H1 (cell line): Measurements from ENCODE around the gene CCDC182. TPM values are rescaled to one million over a fixed set of nuclear protein-coding genes. Genes with fewer than 3 reads are reported as not detected.

Experiments used
- CTCF ChIA-PET: fragments of 300-600 bp; sonication (Branson Sonifier 250); formaldehyde crosslinking; loops from one replicate; lab custom pipeline; 2021; ENCODE audit not compliant: partially characterized antibody; lab: Charles Lee
- POLR2A ChIA-PET: fragments of 300-600 bp; sonication (Branson Sonifier 250); formaldehyde crosslinking; loops from one replicate; lab custom pipeline; 2021; ENCODE audit warnings: inconsistent platforms; ENCODE audit not compliant: partially characterized antibody; lab: Charles Lee
- DNase-seq, 2 experiments: peaks; one replicate each; pipeline versions ENCODE4 v3.0.0 to v3.0.0-alpha.2; 2010 to 2022; ENCODE audit warnings: low spot score in 2 of 2, low read depth in 1 of 2, mixed read lengths in 1 of 2
- FAIRE-seq: peaks from 2 replicates; lab custom pipeline; 2011; peaks lifted over from hg19 to GRCh38; lab: Jason Lieb, UNC
- H2AFZ ChIP-seq: 2 replicates; pipeline ENCODE4 v1.8.1; 2012; ENCODE audit warnings: low read length, inconsistent platforms
- H2AK5ac ChIP-seq: 2 replicates; pipeline ENCODE4 v1.6.1; 2013; ENCODE audit warnings: low read depth, low read length
- H2BK120ac ChIP-seq: replicated peaks from 2 replicates; pipeline ENCODE3; 2013; ENCODE audit warnings: low read depth, low read length, inconsistent platforms
- H2BK12ac ChIP-seq: 2 replicates; pipeline ENCODE4 v1.6.1; 2013; ENCODE audit warnings: low read depth, low read length
- H2BK15ac ChIP-seq: 2 replicates; pipeline ENCODE4 v1.6.1; 2013; ENCODE audit warnings: low read length
- H2BK20ac ChIP-seq: 2 replicates; pipeline ENCODE4 v1.6.1; 2013; ENCODE audit warnings: low read length
- H2BK5ac ChIP-seq: 2 replicates; pipeline ENCODE4 v1.6.1; 2013; ENCODE audit warnings: low read depth, low read length
- H3K14ac ChIP-seq: 2 replicates; pipeline ENCODE4 v1.6.1; 2013; ENCODE audit warnings: inconsistent platforms; ENCODE audit not compliant: insufficient read length
- H3K18ac ChIP-seq: 2 replicates; pipeline ENCODE4 v1.6.1; 2013; ENCODE audit warnings: low read length; ENCODE audit errors: extremely low read depth
- H3K23ac ChIP-seq: 2 replicates; pipeline ENCODE4 v1.6.1; 2013; ENCODE audit warnings: inconsistent platforms; ENCODE audit not compliant: insufficient read length
- H3K23me2 ChIP-seq: 2 replicates; pipeline ENCODE4 v1.6.1; 2013; ENCODE audit warnings: low read depth, low read length
- H3K27ac ChIP-seq: 2 replicates; pipeline ENCODE4 v1.6.1; 2011; ENCODE audit warnings: low read depth, low read length, inconsistent platforms
- H3K27me3 ChIP-seq, 4 experiments: replicated peaks in 1 of 4; 1 replicate in 1 of 4; 2 replicates in 3 of 4; pipeline versions ENCODE4 v1.6.1 to v1.8.1; 2011 to 2013; ENCODE audit warnings: low read length in 3 of 4, mild to moderate bottlenecking in 3 of 4, inconsistent platforms in 2 of 4, mixed read lengths in 2 of 4, moderate library complexity in 1 of 4; ENCODE audit not compliant: control insufficient read depth in 3 of 4, insufficient read depth in 3 of 4; ENCODE audit errors: extremely low read depth in 1 of 4
- H3K36me3 ChIP-seq, 4 experiments: 2 replicates each; pipeline versions ENCODE4 v1.6.1 to v1.8.1; 2011 to 2013; ENCODE audit warnings: mild to moderate bottlenecking in 4 of 4, low read length in 3 of 4, moderate library complexity in 2 of 4, control low read depth in 1 of 4, inconsistent platforms in 1 of 4; ENCODE audit not compliant: insufficient read depth in 4 of 4, control insufficient read depth in 2 of 4
- H3K4ac ChIP-seq: replicated peaks from 2 replicates; pipeline ENCODE3; 2013; ENCODE audit warnings: low read length, low read depth, mixed read lengths, inconsistent platforms; ENCODE audit not compliant: insufficient read length
- H3K4me1 ChIP-seq, 4 experiments: replicated peaks in 1 of 4; 1 replicate in 1 of 4; 2 replicates in 3 of 4; pipeline versions ENCODE4 v1.6.1 to v1.8.1; 2011 to 2013; ENCODE audit warnings: low read length in 3 of 4, inconsistent platforms in 2 of 4, mixed read lengths in 1 of 4; ENCODE audit not compliant: insufficient read depth in 4 of 4, control insufficient read depth in 3 of 4
- H3K4me2 ChIP-seq, 2 experiments: 2 replicates each; pipeline versions ENCODE4 v1.6.1 to v1.8.1; 2011 to 2013; ENCODE audit warnings: low read depth in 2 of 2, low read length in 2 of 2, control low read depth in 1 of 2, inconsistent platforms in 1 of 2, mild to moderate bottlenecking in 1 of 2; ENCODE audit not compliant: insufficient read depth in 1 of 2
- H3K4me3 ChIP-seq, 4 experiments: fragments of 200-600, 300-600 bp in 1 of 4; sonication (generic), shearing (Covaris generic), sonication (Bioruptor Twin) in 1 of 4; 2 replicates each; pipeline versions ENCODE4 v1.5.1 to v1.8.1; 2011 to 2016; ENCODE audit warnings: low read length in 4 of 4, low read depth in 3 of 4, control low read depth in 2 of 4, inconsistent platforms in 2 of 4, mild to moderate bottlenecking in 2 of 4, mixed read lengths in 1 of 4, moderate library complexity in 1 of 4; ENCODE audit not compliant: insufficient read depth in 2 of 4; ENCODE audit errors: extremely low read depth in 1 of 4
- H3K56ac ChIP-seq: replicated peaks from 2 replicates; pipeline ENCODE3; 2013; ENCODE audit warnings: low read depth, mild to moderate bottlenecking, mixed read lengths, low read length, inconsistent platforms; ENCODE audit not compliant: insufficient read length
- H3K79me1 ChIP-seq: 2 replicates; pipeline ENCODE4 v1.6.1; 2013; ENCODE audit warnings: low read depth, low read length, control low read depth
- H3K79me2 ChIP-seq, 2 experiments: 2 replicates each; pipeline versions ENCODE4 v1.6.1 to v1.8.1; 2012 to 2013; ENCODE audit warnings: low read length in 2 of 2, mild to moderate bottlenecking in 2 of 2, inconsistent platforms in 1 of 2; ENCODE audit not compliant: insufficient read depth in 2 of 2, control insufficient read depth in 1 of 2
- H3K9ac ChIP-seq, 4 experiments: replicated peaks in 1 of 4; 1 replicate in 1 of 4; 2 replicates in 3 of 4; pipeline versions ENCODE4 v1.6.1 to v1.8.1; 2011 to 2013; ENCODE audit warnings: low read depth in 3 of 4, low read length in 3 of 4, control low read depth in 2 of 4, mild to moderate bottlenecking in 2 of 4, moderate library complexity in 2 of 4, inconsistent platforms in 1 of 4; ENCODE audit errors: extremely low read depth in 1 of 4
- H3K9me3 ChIP-seq, 2 experiments: 2 replicates each; pipeline versions ENCODE4 v1.6.1 to v1.8.1; 2012 to 2013; ENCODE audit warnings: mild to moderate bottlenecking in 2 of 2, moderate library complexity in 2 of 2, control low read depth in 1 of 2, inconsistent platforms in 1 of 2, low read depth in 1 of 2, low read length in 1 of 2, mixed read lengths in 1 of 2; ENCODE audit not compliant: insufficient read depth in 2 of 2
- H4K20me1 ChIP-seq, 2 experiments: replicated peaks in 1 of 2; 2 replicates each; pipeline versions ENCODE3 to v1.8.1; 2011 to 2013; ENCODE audit warnings: inconsistent platforms in 2 of 2, low read length in 2 of 2, mild to moderate bottlenecking in 1 of 2; ENCODE audit not compliant: insufficient read depth in 2 of 2, control insufficient read depth in 1 of 2
- H4K5ac ChIP-seq: 2 replicates; pipeline ENCODE4 v1.6.1; 2013; ENCODE audit warnings: low read length, low read depth, mixed read lengths, inconsistent platforms; ENCODE audit not compliant: insufficient read length
- H4K8ac ChIP-seq: 2 replicates; pipeline ENCODE4 v1.8.0; 2013; ENCODE audit warnings: mild to moderate bottlenecking, moderate library complexity, low read length, inconsistent platforms; ENCODE audit not compliant: insufficient read depth; ENCODE audit errors: extremely low read depth
- H4K91ac ChIP-seq: replicated peaks from 2 replicates; pipeline ENCODE3; 2013; ENCODE audit warnings: low read length, mixed read lengths, inconsistent platforms; ENCODE audit not compliant: insufficient read length
- CTBP2 ChIP-seq: IDR thresholded peaks from 2 replicates; pipeline ENCODE4 v1.7.0; 2011; ENCODE audit warnings: borderline replicate concordance, mild to moderate bottlenecking, moderate library complexity, mixed read lengths, low read length; ENCODE audit not compliant: insufficient read depth, insufficient read length
- E2F6 ChIP-seq: IDR thresholded peaks from 2 replicates; pipeline ENCODE4 v1.6.1; 2012; ENCODE audit warnings: inconsistent platforms
- EGR1 ChIP-seq: IDR thresholded peaks from 2 replicates; pipeline ENCODE4 v1.6.1; 2011; ENCODE audit warnings: low read depth, low read length, borderline replicate concordance
- FOSL1 ChIP-seq: IDR thresholded peaks from 2 replicates; pipeline ENCODE4 v1.6.1; 2011; ENCODE audit warnings: mild to moderate bottlenecking, low read depth, low read length, moderate library complexity; ENCODE audit not compliant: insufficient read depth
- GTF2F1 ChIP-seq: IDR thresholded peaks from 2 replicates; pipeline ENCODE4 v1.6.1; 2012; ENCODE audit warnings: low read depth, low read length, improper control_type of control experiment, borderline replicate concordance
- RXRA ChIP-seq: IDR thresholded peaks from 2 replicates; pipeline ENCODE4 v1.6.1; 2011; ENCODE audit warnings: low read depth, mild to moderate bottlenecking, low read length, moderate library complexity; ENCODE audit not compliant: insufficient read depth
- WGBS, 2 experiments: shearing (Covaris generic) in 1 of 2; methylation state at CpG; one replicate each; pipeline versions ENCODE4 v1.1.6 to v1.1.7; 2013 to 2015; ENCODE audit warnings: low lambda C conversion rate in 2 of 2, mixed read lengths in 2 of 2, inconsistent platforms in 1 of 2, low coverage in 1 of 2, missing lambda C conversion rate in 1 of 2; ENCODE audit not compliant: insufficient replicate concordance in 2 of 2, insufficient coverage in 1 of 2, insufficient read length in 1 of 2; ENCODE audit errors: extremely low coverage in 1 of 2, missing lambda C conversion rate in 1 of 2; 5-methylcytosine and 5-hydroxymethylcytosine counted together
- polyA plus RNA-seq, 7 experiments: library from polyadenylated mRNA; depleted of rRNA in 3 of 7; stranded (reverse) in 5 of 7; unstranded in 2 of 7; fragments of >200 nt in 5 of 7; fragments of 200-250 nt in 2 of 7; gene quantifications; 1 replicate in 5 of 7; 2 replicates in 1 of 7; 4 replicates in 1 of 7; pipeline versions ENCODE4 v1.2.1 to v1.2.3, GENCODE V29; 2011 to 2013; ENCODE audit warnings: missing spikeins in 2 of 7, mixed read lengths in 2 of 7
- total RNA-seq: library from RNA; stranded (reverse); fragmentation: NEBNext Ultra II Directional; extraction: Animal tissue kit (Norgen Biotek cat#: 25700); gene quantifications from 2 replicates; pipeline ENCODE4 v1.2.1, GENCODE V29; 2021

The CCDC182 gene
- total and polyA plus RNA-seq, 2 of the 8 experiments (the other 6 are each of a cell fraction or from before 2014, with no cell fraction given) = not detected

- H3K23ac ChIP-seq = no peak overlapping the region
- H3K14ac ChIP-seq = no peak overlapping the region
- peaks cover 0 to 4% (median 2%) of the 10 kb centered on the region in 4 experiments; a peak in 5 of 7 replicates for H3K4me1 ChIP-seq
- peak in 1 of 2 experiments; percentile 20 for DNase-seq
- H2BK15ac ChIP-seq = no peak overlapping the region
- no peak for TF ChIP-seq RXRA
- TF ChIP-seq GTF2F1 = no peak
- TF ChIP-seq EGR1 = no peak
- TF ChIP-seq CTBP2 = no peak
- no peak for TF ChIP-seq E2F6
- no peak for TF ChIP-seq FOSL1
- H3K27ac ChIP-seq = no peak overlapping the region
- H3K18ac ChIP-seq = no peak overlapping the region
- no peak overlapping the region for H4K8ac ChIP-seq
- H4K91ac ChIP-seq = no peak overlapping the region
- no peak overlapping the region for H3K4me2 ChIP-seq
- no peaks in the 10 kb centered on the region for H3K79me1 ChIP-seq
- no peak for FAIRE-seq
- ChIA-PET CTCF (interaction anchor here (0.7 to 3.7 kb wide), 7 partner anchors 15 to 161 kb away, joined by 3 to 11 read pairs (median 3); no protein-coding TSS in a partner anchor), POLR2A (no interaction called here)
- no peak overlapping the region for H3K4me3 ChIP-seq
- no peak overlapping the region for H3K4ac ChIP-seq
- no peaks in the 10 kb centered on the region for H3K9me3 ChIP-seq
- no peak overlapping the region for H4K5ac ChIP-seq
- no peaks in the 10 kb centered on the region for H3K79me2 ChIP-seq
- no peak overlapping the region for H2BK5ac ChIP-seq
- no peak overlapping the region for H2BK20ac ChIP-seq
- H4K20me1 ChIP-seq = no peaks in the 10 kb centered on the region
- H3K9ac ChIP-seq = no peak overlapping the region
- no peaks in the 10 kb centered on the region for H3K27me3 ChIP-seq
- H2BK12ac ChIP-seq = no peak overlapping the region
- H3K23me2 ChIP-seq = no peaks in the 10 kb centered on the region
- H2BK120ac ChIP-seq = no peak overlapping the region
- no peak overlapping the region for H3K56ac ChIP-seq
- WGBS, 2 experiments = 89% methylated on average over 7 of the region's 7 CpGs; no CpG with 5 or more reads in 1 of the 2 experiments
- no peak overlapping the region for H2AFZ ChIP-seq
- H3K36me3 ChIP-seq = no peaks in the 10 kb centered on the region
- H2AK5ac ChIP-seq = no peak overlapping the region
Measured at GRCh38 chr17:57713140-57713539, 32.0 kb downstream of the CCDC182 start.
